Measurements from ENCODE around the gene ITPKA. TPM values are rescaled to one million over a fixed set of nuclear protein-coding genes. Genes with fewer than 3 reads are reported as not detected.

Gene ITPKA
- total RNA-seq (2022; extraction: Qiagen RNA extraction), result 9.7 to 16.4 TPM (median 13.2 TPM) in 5 replicates

GRCh38 chr15:41493205-41493901, at the start of gene ITPKA:
TSS of gene ITPKA (plus strand) at chr15:41493874. CDS start at chr15:41493928, 54 bp downstream.

GRCh38 chr15:41513506-41514227, 20.0 kb downstream of the ITPKA start, which contains the start of gene LTK:
TSS of gene LTK (minus strand) at chr15:41513827. CDS start at chr15:41513709, 118 bp downstream.

Other genes starting within 250 kb of the ITPKA start
- gene OIP5, start 161.3 kb upstream of the ITPKA start, total RNA-seq (2022; extraction: Qiagen RNA extraction), result 11.3 to 12.7 TPM (median 12.1 TPM) in 5 replicates
- 67.4 to 78.4 TPM (median 74.6 TPM) in 5 replicates for gene NUSAP1, start 161.0 kb upstream of the ITPKA start, total RNA-seq (2022; extraction: Qiagen RNA extraction)
- gene NDUFAF1, start 91.4 kb upstream of the ITPKA start, total RNA-seq (2022; extraction: Qiagen RNA extraction), result 12.4 to 18.1 TPM (median 13.4 TPM) in 5 replicates
- 19.0 to 22.5 TPM (median 22.1 TPM) in 5 replicates for gene RTF1, start 76.8 kb upstream of the ITPKA start, total RNA-seq (2022; extraction: Qiagen RNA extraction)
- gene LTK, start 20.0 kb downstream of the ITPKA start, total RNA-seq (2022; extraction: Qiagen RNA extraction), result 0.05 to 0.12 TPM (median 0.06 TPM) in 4 of 5 replicates, not detected in the other
- 9.0 to 14.2 TPM (median 13.8 TPM) in 5 replicates for gene RPAP1, start 50.4 kb downstream of the ITPKA start, total RNA-seq (2022; extraction: Qiagen RNA extraction)
- gene TYRO3, start 65.3 kb downstream of the ITPKA start, total RNA-seq (2022; extraction: Qiagen RNA extraction), result 16.9 to 20.8 TPM (median 20.5 TPM) in 5 replicates
- 6.2 to 10.5 TPM (median 8.4 TPM) in 5 replicates for gene MGA, start 166.5 kb downstream of the ITPKA start, total RNA-seq (2022; extraction: Qiagen RNA extraction)